ENCODE measurements around the gene VPS29.
"Not testable (repeated sequence)": the region's sequence is repeated elsewhere in the genome, so short reads cannot be mapped to it uniquely, and the experiment has no call there.

Gene VPS29

GRCh38 chr12:110520876-110521712 is 19.2 kb upstream of the VPS29 start:
- not testable (repeated sequence) for DNase-seq (ENCODE audit: low spot score)

GRCh38 chr12:110518014-110518413 is 16.1 kb upstream of the VPS29 start:
- DNase-seq (ENCODE audit: low spot score), result not testable (repeated sequence)

- DNase-seq (ENCODE audit: low spot score), result no peak
Measured at GRCh38 chr12:110516995-110517394, 15.1 kb upstream of the VPS29 start.

GRCh38 chr12:110514363-110514762 is 12.5 kb upstream of the VPS29 start:
- DNase-seq (ENCODE audit: low spot score), result no peak

- no peak for DNase-seq (ENCODE audit: low spot score)
Measured at GRCh38 chr12:110513842-110514241, 11.9 kb upstream of the VPS29 start.

GRCh38 chr12:110508071-110508586 is 6.2 kb upstream of the VPS29 start:
- no peak for DNase-seq (ENCODE audit: low spot score)

- no peak for DNase-seq (ENCODE audit: low spot score)
Measured at GRCh38 chr12:110505332-110505731, 3.4 kb upstream of the VPS29 start.

GRCh38 chr12:110503432-110503831 is 1.5 kb upstream of the VPS29 start:
- no peak for DNase-seq (ENCODE audit: low spot score)

GRCh38 chr12:110501399-110501751 is 536 bp downstream of the VPS29 start:
- DNase-seq (ENCODE audit: low spot score), result peak; percentile 79

- no peak for DNase-seq (ENCODE audit: low spot score)
Measured at GRCh38 chr12:110498984-110499706, 2.8 kb downstream of the VPS29 start.

GRCh38 chr12:110475426-110475825 is 26.5 kb downstream of the VPS29 start:
- no peak for DNase-seq (ENCODE audit: low spot score)

- peak; percentile 98 for DNase-seq (ENCODE audit: low spot score)
Measured at GRCh38 chr12:110468214-110469048, 33.5 kb downstream of the VPS29 start, which contains the start of the genes FAM216A and GPN3. FAM216A (plus strand) TSS chr12:110468845; CDS start chr12:110468876, 31 bp downstream. GPN3 (minus strand) TSS chr12:110468257; CDS start chr12:110468203, 54 bp downstream.

- no peak for DNase-seq (ENCODE audit: low spot score)
Measured at GRCh38 chr12:110467847-110468213, 34.1 kb downstream of the VPS29 start.

GRCh38 chr12:110466791-110467190 is 35.1 kb downstream of the VPS29 start:
- no peak for DNase-seq (ENCODE audit: low spot score)

- not testable (repeated sequence) for DNase-seq (ENCODE audit: low spot score)
Measured at GRCh38 chr12:110465765-110466164, 36.1 kb downstream of the VPS29 start.

- DNase-seq (ENCODE audit: low spot score), result no peak
Measured at GRCh38 chr12:110465024-110465423, 36.9 kb downstream of the VPS29 start.

GRCh38 chr12:110461189-110461588 is 40.7 kb downstream of the VPS29 start:
- not testable (repeated sequence) for DNase-seq (ENCODE audit: low spot score)

GRCh38 chr12:110458756-110459155 is 43.2 kb downstream of the VPS29 start:
- no peak for DNase-seq (ENCODE audit: low spot score)

- no peak for DNase-seq (ENCODE audit: low spot score)
Measured at GRCh38 chr12:110453569-110454296, 48.2 kb downstream of the VPS29 start.

GRCh38 chr12:110451263-110451662 is 50.6 kb downstream of the VPS29 start:
- DNase-seq (ENCODE audit: low spot score), result no peak

- peak; percentile 97 for DNase-seq (ENCODE audit: low spot score)
Measured at GRCh38 chr12:110449799-110450497, 52.0 kb downstream of the VPS29 start, which contains the start of gene ARPC3. ARPC3 (minus strand) TSS chr12:110450337; CDS start chr12:110450260, 77 bp downstream.
